ENCODE data around the gene KANK2. TPM values are rescaled to one million over a fixed set of nuclear protein-coding genes. Genes with fewer than 3 reads are reported as not detected.
A peak's percentile ranks its signal among the peaks of the same experiment; 100 is the strongest.
"Not testable (repeated sequence)": the region's sequence is repeated elsewhere in the genome, so short reads cannot be mapped to it uniquely, and the experiment has no call there.

Gene KANK2
- total RNA-seq, 2 donors from 2014 or later: 3.5 to 3.6 TPM

- Mint-ChIP-seq H3K4me1 (peaks cover 4% of the 10 kb centered on the region), H3K27me3 (peaks cover 4% of the 10 kb centered on the region), H3K4me3 (peak overlapping the region; percentile 33), H3K36me3 (ENCODE audit: low read depth) (no peaks in the 10 kb centered on the region), H3K27ac (no peak overlapping the region), H3K9me3 (no peaks in the 10 kb centered on the region)
- peak; percentile 91 for ATAC-seq (replicated peaks)
Observed at GRCh38 chr19:11179716-11180297, 17.5 kb downstream of the KANK2 start.

GRCh38 chr19:11179145-11179465 is 18.2 kb downstream of the KANK2 start:
- not testable (repeated sequence) for H3K4me3 Mint-ChIP-seq; H3K27me3 Mint-ChIP-seq; H3K27ac Mint-ChIP-seq; H3K36me3 Mint-ChIP-seq (ENCODE audit: low read depth); ATAC-seq (replicated peaks); H3K9me3 Mint-ChIP-seq; H3K4me1 Mint-ChIP-seq

- H3K9me3 Mint-ChIP-seq: no peaks in the 10 kb centered on the region
- peaks cover 4% of the 10 kb centered on the region for H3K27me3 Mint-ChIP-seq
- H3K36me3 Mint-ChIP-seq (ENCODE audit: low read depth): no peaks in the 10 kb centered on the region
- peak overlapping the region; percentile 51 for H3K27ac Mint-ChIP-seq
- peaks cover 4% of the 10 kb centered on the region for H3K4me1 Mint-ChIP-seq
- H3K4me3 Mint-ChIP-seq: no peak overlapping the region
- ATAC-seq (replicated peaks): no peak
Observed at GRCh38 chr19:11177592-11177991, 19.8 kb downstream of the KANK2 start.

GRCh38 chr19:11176466-11177193 is 20.7 kb downstream of the KANK2 start:
- Mint-ChIP-seq H3K36me3 (ENCODE audit: low read depth) (no peaks in the 10 kb centered on the region), H3K27ac (no peak overlapping the region), H3K27me3 (peaks cover 4% of the 10 kb centered on the region), H3K4me1 (peaks cover 4% of the 10 kb centered on the region), H3K9me3 (no peaks in the 10 kb centered on the region), H3K4me3 (no peak overlapping the region)
- ATAC-seq (replicated peaks): no peak

GRCh38 chr19:11175920-11176319 is 21.4 kb downstream of the KANK2 start:
- Mint-ChIP-seq H3K4me1 (peaks cover 4% of the 10 kb centered on the region), H3K9me3 (no peaks in the 10 kb centered on the region), H3K36me3 (ENCODE audit: low read depth) (no peaks in the 10 kb centered on the region), H3K27ac (no peak overlapping the region), H3K4me3 (no peak overlapping the region), H3K27me3 (peaks cover 4% of the 10 kb centered on the region)
- no peak for ATAC-seq (replicated peaks)

- H3K27me3 Mint-ChIP-seq: peaks cover 4% of the 10 kb centered on the region
Observed at GRCh38 chr19:11174336-11174735, 23.0 kb downstream of the KANK2 start.

GRCh38 chr19:11173516-11174155 is 23.7 kb downstream of the KANK2 start:
- Mint-ChIP-seq H3K27me3 (peaks cover 4% of the 10 kb centered on the region), H3K4me1 (peaks cover 4% of the 10 kb centered on the region), H3K9me3 (no peaks in the 10 kb centered on the region), H3K27ac (no peak overlapping the region), H3K36me3 (ENCODE audit: low read depth) (no peaks in the 10 kb centered on the region), H3K4me3 (no peak overlapping the region)
- ATAC-seq (replicated peaks): no peak

More at GRCh38 chr19:11174336-11174735, 23.0 kb downstream of the KANK2 start:
- H3K4me1 Mint-ChIP-seq: peaks cover 4% of the 10 kb centered on the region
- no peaks in the 10 kb centered on the region for H3K36me3 Mint-ChIP-seq (ENCODE audit: low read depth)
- no peak for ATAC-seq (replicated peaks)
- H3K27ac Mint-ChIP-seq: no peak overlapping the region
- H3K4me3 Mint-ChIP-seq: no peak overlapping the region
- H3K9me3 Mint-ChIP-seq: no peaks in the 10 kb centered on the region

GRCh38 chr19:11172576-11172975 is 24.8 kb downstream of the KANK2 start:
- no peak for ATAC-seq (replicated peaks)
- Mint-ChIP-seq H3K9me3 (no peaks in the 10 kb centered on the region), H3K4me3 (no peak overlapping the region), H3K36me3 (ENCODE audit: low read depth) (no peaks in the 10 kb centered on the region), H3K27me3 (no peaks in the 10 kb centered on the region), H3K27ac (no peak overlapping the region), H3K4me1 (no peaks in the 10 kb centered on the region)

- Mint-ChIP-seq H3K4me1 (no peaks in the 10 kb centered on the region), H3K27ac (no peak overlapping the region), H3K4me3 (no peak overlapping the region), H3K27me3 (no peaks in the 10 kb centered on the region), H3K9me3 (no peaks in the 10 kb centered on the region), H3K36me3 (ENCODE audit: low read depth) (no peaks in the 10 kb centered on the region)
- no peak for ATAC-seq (replicated peaks)
Observed at GRCh38 chr19:11171144-11171543, 26.2 kb downstream of the KANK2 start.

- no peak for ATAC-seq (replicated peaks)
- no peaks in the 10 kb centered on the region for H3K9me3 Mint-ChIP-seq
- H3K4me1 Mint-ChIP-seq: no peaks in the 10 kb centered on the region
- no peak overlapping the region for H3K27ac Mint-ChIP-seq
- H3K4me3 Mint-ChIP-seq: no peak overlapping the region
- no peaks in the 10 kb centered on the region for H3K27me3 Mint-ChIP-seq
- no peaks in the 10 kb centered on the region for H3K36me3 Mint-ChIP-seq (ENCODE audit: low read depth)
Observed at GRCh38 chr19:11169896-11170678, 27.3 kb downstream of the KANK2 start.

GRCh38 chr19:11168568-11168967 is 28.8 kb downstream of the KANK2 start:
- no peak for ATAC-seq (replicated peaks)
- H3K27me3 Mint-ChIP-seq: no peaks in the 10 kb centered on the region
- no peak overlapping the region for H3K4me3 Mint-ChIP-seq
- no peak overlapping the region for H3K27ac Mint-ChIP-seq
- no peaks in the 10 kb centered on the region for H3K4me1 Mint-ChIP-seq
- H3K9me3 Mint-ChIP-seq: no peaks in the 10 kb centered on the region
- no peaks in the 10 kb centered on the region for H3K36me3 Mint-ChIP-seq (ENCODE audit: low read depth)

GRCh38 chr19:11166281-11167142 is 30.8 kb downstream of the KANK2 start:
- Mint-ChIP-seq H3K4me3 (no peak overlapping the region), H3K27ac (no peak overlapping the region), H3K27me3 (no peaks in the 10 kb centered on the region), H3K4me1 (no peaks in the 10 kb centered on the region), H3K36me3 (ENCODE audit: low read depth) (no peaks in the 10 kb centered on the region), H3K9me3 (no peaks in the 10 kb centered on the region)
- ATAC-seq (replicated peaks): no peak

GRCh38 chr19:11165486-11166030 is 31.8 kb downstream of the KANK2 start:
- no peaks in the 10 kb centered on the region for H3K27me3 Mint-ChIP-seq
- H3K4me3 Mint-ChIP-seq: no peak overlapping the region
- no peaks in the 10 kb centered on the region for H3K9me3 Mint-ChIP-seq
- H3K4me1 Mint-ChIP-seq: no peaks in the 10 kb centered on the region
- ATAC-seq (replicated peaks): no peak
- no peaks in the 10 kb centered on the region for H3K36me3 Mint-ChIP-seq (ENCODE audit: low read depth)
- no peak overlapping the region for H3K27ac Mint-ChIP-seq
